Measurements from ENCODE around the gene CRB1. TPM values are rescaled to one million over a fixed set of nuclear protein-coding genes. Genes with fewer than 3 reads are reported as not detected.

CRB1 gene
- total RNA-seq, 1 donor from 2014 or later = 2.6 TPM

- no peak for TF ChIP-seq CTCF (IDR thresholded peaks at IDR 0.05)
- TF ChIP-seq EZH2 (IDR thresholded peaks at IDR 0.05) = no peak
- TF ChIP-seq EZH2phosphoT487 (IDR thresholded peaks at IDR 0.05) = no peak
- Mint-ChIP-seq H3K4me3 (no peak overlapping the region), H3K4me1 (peaks cover 12% of the 10 kb centered on the region), H3K27me3 (ENCODE audit: insufficient read depth, low read depth) (no peaks in the 10 kb centered on the region), H3K27ac (no peak overlapping the region), H3K36me3 (no peaks in the 10 kb centered on the region), H3K9me3 (no peaks in the 10 kb centered on the region)
- no peak overlapping the region for H3K27ac ChIP-seq
- no peak overlapping the region for H2AFZ ChIP-seq (replicated peaks)
- H3K36me3 ChIP-seq = no peaks in the 10 kb centered on the region
- no peaks in the 10 kb centered on the region for H3K79me2 ChIP-seq (ENCODE audit: low read depth)
- no peak overlapping the region for H3K4me2 ChIP-seq
- H3F3A ChIP-seq (ENCODE audit: low read depth) = no peaks in the 10 kb centered on the region
- H3K9me3 ChIP-seq (ENCODE audit: low read depth) = no peaks in the 10 kb centered on the region
- no peaks in the 10 kb centered on the region for H4K20me1 ChIP-seq (ENCODE audit: low read depth)
- no peak overlapping the region for H3K4me3 ChIP-seq
- H3K27me3 ChIP-seq = no peaks in the 10 kb centered on the region
- no peak for DNase-seq (ENCODE audit: low spot score)
- H3K4me1 ChIP-seq = no peaks in the 10 kb centered on the region
- H3K9ac ChIP-seq = no peak overlapping the region
Measured at GRCh38 chr1:197392541-197392940, 124.5 kb downstream of the CRB1 start.

- Histone ChIP-seq H3K9ac (no peak overlapping the region), H3K9me3 (ENCODE audit: low read depth) (no peaks in the 10 kb centered on the region), H2AFZ (replicated peaks) (no peak overlapping the region), H3F3A (ENCODE audit: low read depth) (no peaks in the 10 kb centered on the region), H4K20me1 (ENCODE audit: low read depth) (no peaks in the 10 kb centered on the region), H3K4me2 (no peak overlapping the region), H3K4me3 (no peak overlapping the region), H3K79me2 (ENCODE audit: low read depth) (no peaks in the 10 kb centered on the region), H3K36me3 (no peaks in the 10 kb centered on the region), H3K4me1 (no peaks in the 10 kb centered on the region), H3K27me3 (no peaks in the 10 kb centered on the region), H3K27ac (no peak overlapping the region)
- Mint-ChIP-seq H3K9me3 (no peaks in the 10 kb centered on the region), H3K27me3 (ENCODE audit: insufficient read depth, low read depth) (no peaks in the 10 kb centered on the region), H3K27ac (no peak overlapping the region), H3K4me1 (peaks cover 12% of the 10 kb centered on the region), H3K36me3 (no peaks in the 10 kb centered on the region), H3K4me3 (no peak overlapping the region)
- DNase-seq (ENCODE audit: low spot score) = no peak
- TF ChIP-seq CTCF (IDR thresholded peaks at IDR 0.05) (no peak), EZH2phosphoT487 (IDR thresholded peaks at IDR 0.05) (no peak), EZH2 (IDR thresholded peaks at IDR 0.05) (no peak)
Measured at GRCh38 chr1:197393105-197393504, 125.1 kb downstream of the CRB1 start.

- Histone ChIP-seq H4K20me1 (ENCODE audit: low read depth) (no peaks in the 10 kb centered on the region), H2AFZ (replicated peaks) (no peak overlapping the region), H3K9me3 (ENCODE audit: low read depth) (no peaks in the 10 kb centered on the region), H3K4me1 (no peaks in the 10 kb centered on the region), H3K4me2 (no peak overlapping the region), H3K27ac (no peak overlapping the region), H3K27me3 (no peaks in the 10 kb centered on the region), H3K4me3 (no peak overlapping the region), H3K36me3 (no peaks in the 10 kb centered on the region), H3K79me2 (ENCODE audit: low read depth) (no peaks in the 10 kb centered on the region), H3F3A (ENCODE audit: low read depth) (no peaks in the 10 kb centered on the region), H3K9ac (no peak overlapping the region)
- Mint-ChIP-seq H3K36me3 (no peaks in the 10 kb centered on the region), H3K4me3 (no peak overlapping the region), H3K4me1 (peaks cover 12% of the 10 kb centered on the region), H3K27me3 (ENCODE audit: insufficient read depth, low read depth) (no peaks in the 10 kb centered on the region), H3K27ac (no peak overlapping the region), H3K9me3 (no peaks in the 10 kb centered on the region)
- DNase-seq (ENCODE audit: low spot score) = no peak
- TF ChIP-seq EZH2phosphoT487 (IDR thresholded peaks at IDR 0.05) (no peak), CTCF (IDR thresholded peaks at IDR 0.05) (no peak), EZH2 (IDR thresholded peaks at IDR 0.05) (no peak)
Measured at GRCh38 chr1:197393772-197394171, 125.7 kb downstream of the CRB1 start.

Measured in neural progenitor cell (in vitro differentiated cells).